ENCODE data around the gene ZMYND10.

GRCh38 chr3:50373146-50374051 lies 27.9 kb upstream of the ZMYND10 start:
- TF ChIP-seq, protein P1, sequence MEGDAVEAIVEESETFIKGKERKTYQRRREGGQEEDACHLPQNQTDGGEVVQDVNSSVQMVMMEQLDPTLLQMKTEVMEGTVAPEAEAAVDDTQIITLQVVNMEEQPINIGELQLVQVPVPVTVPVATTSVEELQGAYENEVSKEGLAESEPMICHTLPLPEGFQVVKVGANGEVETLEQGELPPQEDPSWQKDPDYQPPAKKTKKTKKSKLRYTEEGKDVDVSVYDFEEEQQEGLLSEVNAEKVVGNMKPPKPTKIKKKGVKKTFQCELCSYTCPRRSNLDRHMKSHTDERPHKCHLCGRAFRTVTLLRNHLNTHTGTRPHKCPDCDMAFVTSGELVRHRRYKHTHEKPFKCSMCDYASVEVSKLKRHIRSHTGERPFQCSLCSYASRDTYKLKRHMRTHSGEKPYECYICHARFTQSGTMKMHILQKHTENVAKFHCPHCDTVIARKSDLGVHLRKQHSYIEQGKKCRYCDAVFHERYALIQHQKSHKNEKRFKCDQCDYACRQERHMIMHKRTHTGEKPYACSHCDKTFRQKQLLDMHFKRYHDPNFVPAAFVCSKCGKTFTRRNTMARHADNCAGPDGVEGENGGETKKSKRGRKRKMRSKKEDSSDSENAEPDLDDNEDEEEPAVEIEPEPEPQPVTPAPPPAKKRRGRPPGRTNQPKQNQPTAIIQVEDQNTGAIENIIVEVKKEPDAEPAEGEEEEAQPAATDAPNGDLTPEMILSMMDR (IDR thresholded peaks at IDR 0.05 in 4 of 5, conservative IDR thresholded peaks at IDR 0.05 in 1 of 5): no peak
- TF ChIP-seq POLR2A (IDR thresholded peaks at IDR 0.05): no peak

Data from gastrocnemius medialis (tissue), 4 donors.